ENCODE data around the gene GSG1L. TPM values are rescaled to one million over a fixed set of nuclear protein-coding genes. Genes with fewer than 3 reads are reported as not detected.

GSG1L gene
- total and polyA plus RNA-seq, 2 of the 13 experiments (the other 11 are each of a cell fraction or from before 2014, with no cell fraction given) = not detected

DNA sequence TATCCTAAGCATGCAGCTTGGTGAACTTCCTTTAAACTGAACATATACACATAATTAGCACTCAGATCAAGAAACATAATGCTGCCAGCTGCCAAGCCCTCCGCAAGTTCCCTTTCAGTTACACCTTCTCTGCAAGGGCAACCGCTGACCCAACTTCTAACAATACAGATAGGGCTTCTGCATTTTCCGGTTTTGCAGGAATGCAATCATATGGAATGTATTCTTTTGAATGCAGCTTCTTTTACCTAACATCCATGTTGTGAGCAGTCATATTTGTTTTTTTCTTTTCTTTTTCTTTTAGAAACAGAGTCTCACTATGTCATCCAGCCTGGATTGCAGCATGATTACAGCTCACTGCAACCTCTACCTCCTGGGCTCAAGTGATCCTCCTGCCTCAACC, 110.7 kb downstream of the GSG1L start (continued):
- TF ChIP-seq, protein P1, sequence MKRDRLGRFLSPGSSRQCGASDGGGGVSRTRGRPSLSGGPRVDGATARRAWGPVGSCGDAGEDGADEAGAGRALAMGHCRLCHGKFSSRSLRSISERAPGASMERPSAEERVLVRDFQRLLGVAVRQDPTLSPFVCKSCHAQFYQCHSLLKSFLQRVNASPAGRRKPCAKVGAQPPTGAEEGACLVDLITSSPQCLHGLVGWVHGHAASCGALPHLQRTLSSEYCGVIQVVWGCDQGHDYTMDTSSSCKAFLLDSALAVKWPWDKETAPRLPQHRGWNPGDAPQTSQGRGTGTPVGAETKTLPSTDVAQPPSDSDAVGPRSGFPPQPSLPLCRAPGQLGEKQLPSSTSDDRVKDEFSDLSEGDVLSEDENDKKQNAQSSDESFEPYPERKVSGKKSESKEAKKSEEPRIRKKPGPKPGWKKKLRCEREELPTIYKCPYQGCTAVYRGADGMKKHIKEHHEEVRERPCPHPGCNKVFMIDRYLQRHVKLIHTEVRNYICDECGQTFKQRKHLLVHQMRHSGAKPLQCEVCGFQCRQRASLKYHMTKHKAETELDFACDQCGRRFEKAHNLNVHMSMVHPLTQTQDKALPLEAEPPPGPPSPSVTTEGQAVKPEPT (CRISPR knock-in tag; IDR thresholded peaks at IDR 0.05; ENCODE audit: low read depth) = no peak
- TF ChIP-seq, protein P2, sequence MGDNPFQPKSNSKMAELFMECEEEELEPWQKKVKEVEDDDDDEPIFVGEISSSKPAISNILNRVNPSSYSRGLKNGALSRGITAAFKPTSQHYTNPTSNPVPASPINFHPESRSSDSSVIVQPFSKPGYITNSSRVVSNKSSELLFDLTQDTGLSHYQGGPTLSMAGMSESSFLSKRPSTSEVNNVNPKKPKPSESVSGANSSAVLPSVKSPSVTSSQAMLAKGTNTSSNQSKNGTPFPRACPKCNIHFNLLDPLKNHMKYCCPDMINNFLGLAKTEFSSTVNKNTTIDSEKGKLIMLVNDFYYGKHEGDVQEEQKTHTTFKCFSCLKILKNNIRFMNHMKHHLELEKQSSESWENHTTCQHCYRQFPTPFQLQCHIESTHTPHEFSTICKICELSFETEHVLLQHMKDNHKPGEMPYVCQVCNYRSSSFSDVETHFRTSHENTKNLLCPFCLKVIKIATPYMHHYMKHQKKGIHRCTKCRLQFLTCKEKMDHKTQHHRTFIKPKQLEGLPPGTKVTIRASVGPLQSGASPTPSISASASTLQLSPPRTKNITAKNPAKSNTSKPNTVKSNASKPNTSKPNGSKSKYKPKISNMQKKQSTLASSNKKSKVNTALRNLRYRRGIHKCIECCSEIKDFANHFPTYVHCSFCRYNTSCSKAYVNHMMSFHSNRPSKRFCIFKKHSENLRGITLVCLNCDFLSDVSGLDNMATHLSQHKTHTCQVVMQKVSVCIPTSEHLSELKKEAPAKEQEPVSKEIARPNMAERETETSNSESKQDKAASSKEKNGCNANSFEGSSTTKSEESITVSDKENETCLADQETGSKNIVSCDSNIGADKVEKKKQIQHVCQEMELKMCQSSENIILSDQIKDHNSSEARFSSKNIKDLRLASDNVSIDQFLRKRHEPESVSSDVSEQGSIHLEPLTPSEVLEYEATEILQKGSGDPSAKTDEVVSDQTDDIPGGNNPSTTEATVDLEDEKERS (CRISPR knock-in tag; IDR thresholded peaks at IDR 0.05) = no peak
- TF ChIP-seq, protein P3, sequence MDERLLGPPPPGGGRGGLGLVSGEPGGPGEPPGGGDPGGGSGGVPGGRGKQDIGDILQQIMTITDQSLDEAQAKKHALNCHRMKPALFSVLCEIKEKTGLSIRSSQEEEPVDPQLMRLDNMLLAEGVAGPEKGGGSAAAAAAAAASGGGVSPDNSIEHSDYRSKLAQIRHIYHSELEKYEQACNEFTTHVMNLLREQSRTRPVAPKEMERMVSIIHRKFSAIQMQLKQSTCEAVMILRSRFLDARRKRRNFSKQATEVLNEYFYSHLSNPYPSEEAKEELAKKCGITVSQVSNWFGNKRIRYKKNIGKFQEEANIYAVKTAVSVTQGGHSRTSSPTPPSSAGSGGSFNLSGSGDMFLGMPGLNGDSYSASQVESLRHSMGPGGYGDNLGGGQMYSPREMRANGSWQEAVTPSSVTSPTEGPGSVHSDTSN (CRISPR knock-in tag; IDR thresholded peaks at IDR 0.05) = no peak
- TF ChIP-seq, protein P4, sequence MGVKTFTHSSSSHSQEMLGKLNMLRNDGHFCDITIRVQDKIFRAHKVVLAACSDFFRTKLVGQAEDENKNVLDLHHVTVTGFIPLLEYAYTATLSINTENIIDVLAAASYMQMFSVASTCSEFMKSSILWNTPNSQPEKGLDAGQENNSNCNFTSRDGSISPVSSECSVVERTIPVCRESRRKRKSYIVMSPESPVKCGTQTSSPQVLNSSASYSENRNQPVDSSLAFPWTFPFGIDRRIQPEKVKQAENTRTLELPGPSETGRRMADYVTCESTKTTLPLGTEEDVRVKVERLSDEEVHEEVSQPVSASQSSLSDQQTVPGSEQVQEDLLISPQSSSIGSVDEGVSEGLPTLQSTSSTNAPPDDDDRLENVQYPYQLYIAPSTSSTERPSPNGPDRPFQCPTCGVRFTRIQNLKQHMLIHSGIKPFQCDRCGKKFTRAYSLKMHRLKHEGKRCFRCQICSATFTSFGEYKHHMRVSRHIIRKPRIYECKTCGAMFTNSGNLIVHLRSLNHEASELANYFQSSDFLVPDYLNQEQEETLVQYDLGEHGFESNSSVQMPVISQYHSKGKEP (CRISPR knock-in tag; IDR thresholded peaks at IDR 0.05) = no peak

Data from HepG2 (cell line).